Neural progenitor cell (in vitro differentiated cells): Measurements from ENCODE around the gene EXOSC10. TPM values are rescaled to one million over a fixed set of nuclear protein-coding genes. Genes with fewer than 3 reads are reported as not detected.
"Not testable (repeated sequence)": the region's sequence is repeated elsewhere in the genome, so short reads cannot be mapped to it uniquely, and the experiment has no call there.

Source experiments
- DNase-seq: peaks from one replicate; pipeline ENCODE4 v3.0.0-alpha.2; 2016; ENCODE audit warnings: low spot score
- H2AFZ ChIP-seq: fragments of 200-600 bp; sonication (generic); replicated peaks from 2 replicates; pipeline ENCODE4 v1.6.1; 2016; ENCODE audit warnings: antibody characterized with exemption
- H3F3A ChIP-seq: fragments of 200-600 bp; sonication (generic); 2 replicates; pipeline ENCODE4 v1.6.1; 2016; ENCODE audit warnings: antibody characterized with exemption, low read depth
- H3K27ac ChIP-seq: fragments of 200-600 bp; sonication (generic); 2 replicates; pipeline ENCODE4 v1.5.1; 2016; ENCODE audit warnings: mild to moderate bottlenecking
- H3K27me3 ChIP-seq: fragments of 200-600 bp; sonication (generic); 2 replicates; pipeline ENCODE4 v1.6.1; 2016; ENCODE audit warnings: mild to moderate bottlenecking, moderate library complexity
- H3K36me3 ChIP-seq: fragments of 200-600 bp; sonication (generic); 2 replicates; pipeline ENCODE4 v1.5.1; 2016
- H3K4me1 ChIP-seq: fragments of 200-600 bp; sonication (generic); 2 replicates; pipeline ENCODE4 v1.6.1; 2016; ENCODE audit warnings: mixed run types
- H3K4me2 ChIP-seq: fragments of 200-600 bp; sonication (generic); 2 replicates; pipeline ENCODE4 v1.6.1; 2016
- H3K4me3 ChIP-seq: fragments of 200-600 bp; sonication (generic); 2 replicates; pipeline ENCODE4 v1.5.1; 2016
- H3K79me2 ChIP-seq: fragments of 200-600 bp; sonication (generic); 2 replicates; pipeline ENCODE4 v1.6.1; 2016; ENCODE audit warnings: low read depth
- H3K9ac ChIP-seq: fragments of 200-600 bp; sonication (generic); 2 replicates; pipeline ENCODE4 v1.6.1; 2016
- H3K9me3 ChIP-seq: fragments of 200-600 bp; sonication (generic); 2 replicates; pipeline ENCODE4 v1.5.1; 2016; ENCODE audit warnings: low read depth
- H4K20me1 ChIP-seq: fragments of 200-600 bp; sonication (generic); 2 replicates; pipeline ENCODE4 v1.6.1; 2016; ENCODE audit warnings: low read depth
- H3K27ac Mint-ChIP-seq: 3 replicates; pipeline ENCODE4 v1.8.0; 2021; ENCODE audit warnings: mixed read lengths
- H3K27me3 Mint-ChIP-seq: 2 replicates; pipeline ENCODE4 v1.8.0; 2022; ENCODE audit warnings: low read depth, mild to moderate bottlenecking, inconsistent platforms, moderate library complexity, mixed read lengths; ENCODE audit not compliant: insufficient read depth
- H3K36me3 Mint-ChIP-seq: 3 replicates; pipeline ENCODE4 v1.8.0; 2021; ENCODE audit warnings: mixed read lengths
- H3K4me1 Mint-ChIP-seq: 3 replicates; pipeline ENCODE4 v1.8.0; 2021; ENCODE audit warnings: mixed read lengths
- H3K4me3 Mint-ChIP-seq: 3 replicates; pipeline ENCODE4 v1.8.0; 2021; ENCODE audit warnings: mild to moderate bottlenecking, moderate library complexity, mixed read lengths
- H3K9me3 Mint-ChIP-seq: 3 replicates; pipeline ENCODE4 v1.8.0; 2020; ENCODE audit warnings: mixed read lengths
- CTCF ChIP-seq: fragments of 200-600 bp; sonication (generic); IDR thresholded peaks from 2 replicates; pipeline ENCODE4 v1.5.1; 2017; ENCODE audit warnings: antibody characterized with exemption, mild to moderate bottlenecking
- EZH2 ChIP-seq: fragments of 200-600 bp; sonication (generic); IDR thresholded peaks from 2 replicates; pipeline ENCODE4 v1.6.1; 2017; ENCODE audit warnings: antibody characterized with exemption, mild to moderate bottlenecking, moderate library complexity
- EZH2phosphoT487 ChIP-seq: fragments of 200-600 bp; sonication (generic); IDR thresholded peaks from 2 replicates; pipeline ENCODE4 v1.6.1; 2017; ENCODE audit warnings: antibody characterized with exemption
- total RNA-seq: library from RNA; depleted of rRNA; stranded (reverse); fragments of >200 nt; gene quantifications from 2 replicates; pipeline ENCODE4 v1.2.3, GENCODE V29; 2015; ENCODE audit warnings: low replicate concordance

EXOSC10 gene
- total RNA-seq, 1 donor from 2014 or later, result 102 TPM

GRCh38 chr1:11098931-11099309 is 749 bp downstream of the EXOSC10 start:
- H3F3A ChIP-seq, result peaks cover 17% of the 10 kb centered on the region
- no peaks in the 10 kb centered on the region for H4K20me1 ChIP-seq
- H3K4me3 Mint-ChIP-seq, result peak overlapping the region; percentile 96
- H3K27me3 Mint-ChIP-seq, result peaks cover 3% of the 10 kb centered on the region
- peak overlapping the region; percentile 85 for H3K27ac Mint-ChIP-seq
- peak overlapping the region; percentile 95 for H3K9ac ChIP-seq
- TF ChIP-seq EZH2phosphoT487 (no peak), EZH2 (no peak), CTCF (no peak)
- H3K4me1 ChIP-seq, result peaks cover 7% of the 10 kb centered on the region
- H3K27ac ChIP-seq, result no peak overlapping the region
- H2AFZ ChIP-seq, result peak overlapping the region; percentile 95
- H3K36me3 ChIP-seq, result peaks cover 3% of the 10 kb centered on the region
- no peaks in the 10 kb centered on the region for H3K27me3 ChIP-seq
- H3K79me2 ChIP-seq, result peaks cover 25% of the 10 kb centered on the region
- H3K4me3 ChIP-seq, result peak overlapping the region; percentile 89
- no peak for DNase-seq
- no peaks in the 10 kb centered on the region for H3K9me3 Mint-ChIP-seq
- peaks cover 10% of the 10 kb centered on the region for H3K4me1 Mint-ChIP-seq
- no peaks in the 10 kb centered on the region for H3K9me3 ChIP-seq
- peak overlapping the region; percentile 89 for H3K4me2 ChIP-seq
- H3K36me3 Mint-ChIP-seq, result peaks cover 7% of the 10 kb centered on the region

GRCh38 chr1:11083784-11084183 is 15.9 kb downstream of the EXOSC10 start:
- not testable (repeated sequence) for H3K4me1 Mint-ChIP-seq, H3K4me2 ChIP-seq, H3K4me1 ChIP-seq, H3K9me3 Mint-ChIP-seq, H4K20me1 ChIP-seq, H3K27ac Mint-ChIP-seq, H3K4me3 ChIP-seq, H3K27me3 ChIP-seq, H3F3A ChIP-seq, H3K4me3 Mint-ChIP-seq, H3K79me2 ChIP-seq, H3K27me3 Mint-ChIP-seq, H2AFZ ChIP-seq, H3K9me3 ChIP-seq, H3K27ac ChIP-seq, DNase-seq, H3K9ac ChIP-seq
- H3K36me3 ChIP-seq, result peaks cover 22% of the 10 kb centered on the region
- peaks cover 40% of the 10 kb centered on the region for H3K36me3 Mint-ChIP-seq

- H3K36me3 Mint-ChIP-seq, result peaks cover 37% of the 10 kb centered on the region
- Histone ChIP-seq H2AFZ (no peak overlapping the region), H3K4me1 (no peaks in the 10 kb centered on the region), H3K4me3 (no peak overlapping the region), H3K9me3 (no peaks in the 10 kb centered on the region), H3K9ac (no peak overlapping the region), H3K4me2 (no peak overlapping the region), H3F3A (no peaks in the 10 kb centered on the region), H3K79me2 (no peaks in the 10 kb centered on the region), H3K27ac (no peak overlapping the region), H3K27me3 (no peaks in the 10 kb centered on the region), H3K36me3 (peaks cover 7% of the 10 kb centered on the region), H4K20me1 (no peaks in the 10 kb centered on the region)
- no peaks in the 10 kb centered on the region for H3K4me1 Mint-ChIP-seq
- no peaks in the 10 kb centered on the region for H3K9me3 Mint-ChIP-seq
- H3K4me3 Mint-ChIP-seq, result no peak overlapping the region
- TF ChIP-seq EZH2 (no peak), EZH2phosphoT487 (no peak), CTCF (no peak)
- no peaks in the 10 kb centered on the region for H3K27me3 Mint-ChIP-seq
- no peak for DNase-seq
- no peak overlapping the region for H3K27ac Mint-ChIP-seq
These were observed 18.7 kb downstream of the EXOSC10 start for GRCh38 chr1:11080931-11081330.

- peaks cover 3% of the 10 kb centered on the region for H3K36me3 ChIP-seq
These were observed 21.0 kb downstream of the EXOSC10 start for GRCh38 chr1:11078631-11079030.

GRCh38 chr1:11073398-11073797 is 26.3 kb downstream of the EXOSC10 start:
- not testable (repeated sequence) for H3K9me3 Mint-ChIP-seq, H3K27ac Mint-ChIP-seq, H3K4me1 ChIP-seq, H4K20me1 ChIP-seq, H3K79me2 ChIP-seq, H3K4me1 Mint-ChIP-seq, H3F3A ChIP-seq, H3K27me3 ChIP-seq, H3K27me3 Mint-ChIP-seq, H3K9ac ChIP-seq, H3K36me3 ChIP-seq, H3K27ac ChIP-seq, DNase-seq, H3K4me3 Mint-ChIP-seq, H2AFZ ChIP-seq, H3K4me3 ChIP-seq, H3K4me2 ChIP-seq, H3K9me3 ChIP-seq
- peaks cover 41% of the 10 kb centered on the region for H3K36me3 Mint-ChIP-seq

More at GRCh38 chr1:11078631-11079030, 21.0 kb downstream of the EXOSC10 start:
- Mint-ChIP-seq H3K36me3 (peaks cover 35% of the 10 kb centered on the region), H3K4me1 (no peaks in the 10 kb centered on the region), H3K9me3 (no peaks in the 10 kb centered on the region), H3K27ac (peak overlapping the region; percentile 67), H3K4me3 (no peak overlapping the region), H3K27me3 (no peaks in the 10 kb centered on the region)
- Histone ChIP-seq H3K27me3 (no peaks in the 10 kb centered on the region), H2AFZ (no peak overlapping the region), H3K4me2 (no peak overlapping the region), H3K79me2 (no peaks in the 10 kb centered on the region), H4K20me1 (no peaks in the 10 kb centered on the region), H3K27ac (no peak overlapping the region), H3K9me3 (no peaks in the 10 kb centered on the region), H3F3A (no peaks in the 10 kb centered on the region), H3K4me3 (no peak overlapping the region), H3K9ac (no peak overlapping the region), H3K4me1 (no peaks in the 10 kb centered on the region)
- no peak for DNase-seq
- TF ChIP-seq CTCF, result no peak
- no peak for TF ChIP-seq EZH2
- TF ChIP-seq EZH2phosphoT487, result no peak
